Epithelial cell of proximal tubule (primary cell): Measurements from ENCODE around the gene ESYT2. TPM values are rescaled to one million over a fixed set of nuclear protein-coding genes. Genes with fewer than 3 reads are reported as not detected.

ENCODE experiments used
- DNase-seq: peaks from one replicate; pipeline ENCODE4 v3.0.0-alpha.2; 2011; ENCODE audit warnings: low read depth
- H3K4me3 ChIP-seq: 2 replicates; pipeline ENCODE4 v1.5.1; 2011; ENCODE audit warnings: low read depth, mild to moderate bottlenecking, low read length
- total RNA-seq: library from RNA; depleted of rRNA; stranded (reverse); fragments of >200 nt; gene quantifications from 2 replicates; pipeline ENCODE4 v1.2.3, GENCODE V29; 2015
- TF ChIP-seq, protein P1 (sequence below): conservative IDR thresholded peaks from 2 replicates; pipeline ENCODE4 v1.5.1; 2012; ENCODE audit warnings: low read depth, mild to moderate bottlenecking, low read length

The ESYT2 gene
- total RNA-seq, 1 donor from 2014 or later: 43.4 TPM

DNA sequence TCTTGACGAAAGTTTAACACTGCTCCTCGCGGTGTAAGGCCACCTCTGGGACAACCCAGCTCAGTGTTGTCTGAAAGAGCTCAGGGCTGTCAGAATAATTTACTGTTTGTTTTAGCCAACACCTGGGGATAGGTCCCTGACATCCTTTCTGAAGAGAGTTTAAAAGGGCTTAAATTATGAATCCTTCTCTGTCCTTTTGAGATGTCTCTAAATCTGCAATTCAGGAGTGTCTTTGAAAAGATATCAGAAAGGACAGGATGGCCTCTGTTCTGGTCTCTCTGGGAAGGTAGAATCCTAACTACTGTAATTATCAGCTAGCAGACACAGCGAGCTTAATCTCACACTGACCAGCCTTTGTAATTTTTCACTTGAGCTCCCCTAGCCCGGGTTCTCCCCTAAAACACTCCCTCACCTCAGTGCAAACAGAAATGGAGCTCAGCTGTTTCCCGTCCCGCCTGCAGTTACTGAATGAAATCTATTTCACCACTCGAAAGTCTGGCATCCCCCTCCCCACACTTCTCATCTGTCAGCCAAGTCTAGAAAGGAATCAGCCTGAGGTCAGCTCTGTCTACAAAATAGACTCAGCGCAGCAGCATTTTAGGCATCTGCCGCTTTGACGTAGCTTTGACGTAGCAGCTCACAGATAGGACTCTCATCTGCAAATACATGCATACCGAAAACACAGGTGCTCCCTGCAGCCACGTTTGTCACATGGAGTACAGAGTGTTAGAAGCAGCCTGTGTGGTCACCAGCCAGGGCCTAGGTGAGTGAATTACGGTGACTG is 31.9 kb upstream of the ESYT2 start:
- TF ChIP-seq, protein P1, sequence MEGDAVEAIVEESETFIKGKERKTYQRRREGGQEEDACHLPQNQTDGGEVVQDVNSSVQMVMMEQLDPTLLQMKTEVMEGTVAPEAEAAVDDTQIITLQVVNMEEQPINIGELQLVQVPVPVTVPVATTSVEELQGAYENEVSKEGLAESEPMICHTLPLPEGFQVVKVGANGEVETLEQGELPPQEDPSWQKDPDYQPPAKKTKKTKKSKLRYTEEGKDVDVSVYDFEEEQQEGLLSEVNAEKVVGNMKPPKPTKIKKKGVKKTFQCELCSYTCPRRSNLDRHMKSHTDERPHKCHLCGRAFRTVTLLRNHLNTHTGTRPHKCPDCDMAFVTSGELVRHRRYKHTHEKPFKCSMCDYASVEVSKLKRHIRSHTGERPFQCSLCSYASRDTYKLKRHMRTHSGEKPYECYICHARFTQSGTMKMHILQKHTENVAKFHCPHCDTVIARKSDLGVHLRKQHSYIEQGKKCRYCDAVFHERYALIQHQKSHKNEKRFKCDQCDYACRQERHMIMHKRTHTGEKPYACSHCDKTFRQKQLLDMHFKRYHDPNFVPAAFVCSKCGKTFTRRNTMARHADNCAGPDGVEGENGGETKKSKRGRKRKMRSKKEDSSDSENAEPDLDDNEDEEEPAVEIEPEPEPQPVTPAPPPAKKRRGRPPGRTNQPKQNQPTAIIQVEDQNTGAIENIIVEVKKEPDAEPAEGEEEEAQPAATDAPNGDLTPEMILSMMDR: no peak
- no peak overlapping the region for H3K4me3 ChIP-seq
- DNase-seq: no peak

DNA sequence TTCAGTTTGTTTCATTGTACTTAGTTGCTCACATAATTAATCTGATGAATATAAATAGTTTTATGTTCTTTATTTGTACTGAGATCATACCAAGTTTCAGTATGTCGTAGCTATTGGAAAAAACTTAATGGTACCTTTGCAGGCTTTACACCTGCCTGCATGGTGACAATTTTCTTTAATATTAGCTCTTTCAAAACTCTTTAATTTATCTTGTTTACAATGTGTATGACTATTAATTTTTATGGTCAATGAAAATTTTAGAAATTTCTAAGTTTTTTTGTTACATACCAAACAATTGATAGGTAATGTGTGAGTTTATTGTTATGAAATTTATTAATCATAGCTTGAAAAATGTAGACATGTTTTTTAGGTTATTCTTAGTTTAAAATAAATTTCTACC is 31.1 kb upstream of the ESYT2 start:
- no peak for DNase-seq
- H3K4me3 ChIP-seq: no peak overlapping the region
- TF ChIP-seq, protein P1: no peak

- TF ChIP-seq, protein P1: no peak
- H3K4me3 ChIP-seq: peak overlapping the region; percentile 26
- no peak for DNase-seq
Observed at GRCh38 chr7:158858592-158859503, 29.5 kb upstream of the ESYT2 start.

- TF ChIP-seq, protein P1: no peak
- H3K4me3 ChIP-seq: peak overlapping the region; percentile 87
- no peak for DNase-seq
Observed at GRCh38 chr7:158856883-158857668, 27.8 kb upstream of the ESYT2 start.

- TF ChIP-seq, protein P1: no peak
- no peak overlapping the region for H3K4me3 ChIP-seq
- no peak for DNase-seq
Observed at GRCh38 chr7:158854681-158855081, 25.4 kb upstream of the ESYT2 start.

GRCh38 chr7:158850545-158851102 is 21.3 kb upstream of the ESYT2 start:
- no peak for DNase-seq
- H3K4me3 ChIP-seq: no peak overlapping the region
- TF ChIP-seq, protein P1: no peak
